Mononuclear cell (primary cell): ENCODE results near the gene KIAA1328. TPM values are rescaled to one million over a fixed set of nuclear protein-coding genes. Genes with fewer than 3 reads are reported as not detected.

ENCODE experiments used
- H3K27me3 ChIP-seq: 2 replicates; pipeline ENCODE4 v1.6.0; 2011; ENCODE audit warnings: low read length, control low read depth; ENCODE audit not compliant: insufficient read depth
- H3K4me1 ChIP-seq: 2 replicates; pipeline ENCODE4 v1.5.1; 2011; ENCODE audit warnings: mild to moderate bottlenecking, low read length, control low read depth; ENCODE audit not compliant: insufficient read depth
- H3K4me3 ChIP-seq: 2 replicates; pipeline ENCODE4 v1.5.1; 2011; ENCODE audit warnings: mild to moderate bottlenecking, low read length, moderate library complexity
- H3K9me3 ChIP-seq: 2 replicates; pipeline ENCODE4 v1.5.1; 2011; ENCODE audit warnings: low read depth, mild to moderate bottlenecking, control low read depth, low read length
- total RNA-seq: library from RNA; depleted of rRNA; stranded (reverse); fragments of >200 nt; gene quantifications from one replicate; pipeline ENCODE4 v1.2.3, GENCODE V29; 2012

Gene KIAA1328
- total RNA-seq, 1 donor, result 11.8 TPM

GRCh38 chr18:37254973-37255372 lies 426.0 kb downstream of the KIAA1328 start:
- Histone ChIP-seq H3K9me3 (no peaks in the 10 kb centered on the region), H3K4me3 (no peak overlapping the region), H3K27me3 (peaks cover 11% of the 10 kb centered on the region), H3K4me1 (no peaks in the 10 kb centered on the region)

- Histone ChIP-seq H3K4me1 (no peaks in the 10 kb centered on the region), H3K9me3 (no peaks in the 10 kb centered on the region), H3K4me3 (no peak overlapping the region), H3K27me3 (peaks cover 6% of the 10 kb centered on the region)
These were observed 429.2 kb downstream of the KIAA1328 start for GRCh38 chr18:37258131-37258530.

- Histone ChIP-seq H3K4me1 (no peaks in the 10 kb centered on the region), H3K27me3 (peaks cover 6% of the 10 kb centered on the region), H3K9me3 (no peaks in the 10 kb centered on the region), H3K4me3 (no peak overlapping the region)
These were observed 429.9 kb downstream of the KIAA1328 start for GRCh38 chr18:37258819-37259218.

GRCh38 chr18:37259711-37260110 lies 430.8 kb downstream of the KIAA1328 start:
- no peaks in the 10 kb centered on the region for H3K4me1 ChIP-seq

DNA sequence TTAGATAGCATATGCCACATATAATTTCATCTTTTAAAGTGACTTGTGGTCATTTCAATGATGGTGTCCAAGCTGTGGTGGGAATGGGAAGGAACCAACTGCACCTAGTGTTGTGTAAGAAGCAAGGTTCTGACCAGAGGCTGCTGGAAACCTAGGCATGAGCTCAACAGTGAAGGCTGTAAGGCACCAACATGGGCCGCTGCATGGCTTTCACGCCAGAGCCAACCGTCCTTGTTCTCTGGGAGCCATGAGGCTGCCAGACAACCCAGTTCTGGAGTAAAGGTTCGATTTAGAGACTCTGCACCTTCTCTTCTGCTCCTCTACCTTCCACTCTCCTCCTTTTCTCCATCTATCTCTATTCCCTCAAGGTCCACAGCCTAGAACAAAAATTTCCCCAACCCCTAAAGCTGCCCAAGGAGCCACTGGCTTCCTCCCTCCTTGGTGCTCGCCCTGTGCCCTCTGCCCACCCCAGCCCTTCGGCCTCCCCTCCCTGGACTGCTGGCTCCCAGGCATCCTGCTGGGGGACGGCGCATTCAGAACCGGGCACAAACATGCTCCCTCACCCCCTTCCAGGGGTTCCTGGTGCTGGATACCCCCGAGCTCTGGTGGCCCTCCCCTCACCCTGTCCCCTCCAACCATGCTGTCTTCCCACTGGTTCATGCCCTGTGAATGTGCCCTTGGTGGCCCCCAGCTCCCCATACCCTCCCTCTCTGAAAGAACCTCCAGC lies 431.6 kb downstream of the KIAA1328 start:
- Histone ChIP-seq H3K4me3 (no peak overlapping the region), H3K4me1 (no peaks in the 10 kb centered on the region), H3K9me3 (no peaks in the 10 kb centered on the region), H3K27me3 (no peaks in the 10 kb centered on the region)

More at GRCh38 chr18:37259711-37260110, 430.8 kb downstream of the KIAA1328 start:
- Histone ChIP-seq H3K9me3 (no peaks in the 10 kb centered on the region), H3K4me3 (no peak overlapping the region), H3K27me3 (peaks cover 3% of the 10 kb centered on the region)

GRCh38 chr18:37261246-37261840 lies 432.4 kb downstream of the KIAA1328 start:
- H3K9me3 ChIP-seq, result no peaks in the 10 kb centered on the region
- no peaks in the 10 kb centered on the region for H3K4me1 ChIP-seq
- no peaks in the 10 kb centered on the region for H3K27me3 ChIP-seq
- H3K4me3 ChIP-seq, result no peak overlapping the region

DNA sequence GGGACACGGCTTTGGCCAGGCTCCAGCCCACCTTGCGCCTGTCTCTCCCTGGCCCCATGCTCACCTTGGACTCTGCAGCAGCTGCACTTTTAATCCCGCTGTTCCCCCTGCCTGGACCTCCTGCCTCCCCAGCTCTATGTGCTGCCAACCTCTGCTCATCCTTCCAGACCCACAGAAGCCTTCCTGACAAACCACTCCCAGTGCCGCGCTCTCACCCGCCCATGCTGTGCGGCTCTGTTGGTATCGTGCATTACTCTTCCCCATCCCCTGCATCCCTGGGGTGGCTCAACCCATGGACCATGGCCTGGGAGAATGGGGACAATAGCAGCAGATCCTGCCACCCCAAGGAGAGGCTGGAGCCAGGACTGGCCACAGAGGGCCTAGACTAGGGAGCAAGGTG lies 433.1 kb downstream of the KIAA1328 start:
- Histone ChIP-seq H3K4me1 (no peaks in the 10 kb centered on the region), H3K4me3 (no peak overlapping the region), H3K27me3 (no peaks in the 10 kb centered on the region), H3K9me3 (no peaks in the 10 kb centered on the region)

GRCh38 chr18:37264956-37265355 lies 436.0 kb downstream of the KIAA1328 start:
- Histone ChIP-seq H3K4me1 (no peaks in the 10 kb centered on the region), H3K9me3 (no peaks in the 10 kb centered on the region), H3K4me3 (no peak overlapping the region), H3K27me3 (no peaks in the 10 kb centered on the region)

GRCh38 chr18:37265382-37265781 lies 436.5 kb downstream of the KIAA1328 start:
- Histone ChIP-seq H3K27me3 (no peaks in the 10 kb centered on the region), H3K4me3 (no peak overlapping the region), H3K4me1 (no peaks in the 10 kb centered on the region), H3K9me3 (no peaks in the 10 kb centered on the region)

DNA sequence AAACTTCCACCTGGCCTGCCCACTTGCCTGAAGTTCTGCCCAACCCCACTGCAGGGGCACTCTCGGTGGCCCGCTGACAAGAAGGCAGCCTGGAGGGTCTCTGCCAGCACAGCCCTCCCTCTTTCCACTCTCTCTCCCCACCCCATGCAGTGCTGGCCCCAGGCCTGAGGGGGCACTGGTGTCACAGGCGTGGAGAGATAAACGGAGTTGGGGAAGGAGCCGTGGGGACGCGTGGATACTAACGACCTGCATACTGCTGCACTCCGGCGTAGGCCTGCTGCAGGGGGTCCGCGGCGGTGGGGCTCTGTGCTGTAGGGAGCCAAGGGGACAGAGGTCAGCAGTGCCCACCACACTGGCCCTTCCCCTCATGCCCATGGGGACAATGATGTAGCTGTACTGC lies 437.4 kb downstream of the KIAA1328 start:
- Histone ChIP-seq H3K4me1 (no peaks in the 10 kb centered on the region), H3K4me3 (no peak overlapping the region), H3K27me3 (no peaks in the 10 kb centered on the region), H3K9me3 (no peaks in the 10 kb centered on the region)

GRCh38 chr18:37270038-37270665 lies 441.2 kb downstream of the KIAA1328 start:
- H3K9me3 ChIP-seq, result no peaks in the 10 kb centered on the region
- no peaks in the 10 kb centered on the region for H3K27me3 ChIP-seq
- no peaks in the 10 kb centered on the region for H3K4me1 ChIP-seq
- H3K4me3 ChIP-seq, result no peak overlapping the region

DNA sequence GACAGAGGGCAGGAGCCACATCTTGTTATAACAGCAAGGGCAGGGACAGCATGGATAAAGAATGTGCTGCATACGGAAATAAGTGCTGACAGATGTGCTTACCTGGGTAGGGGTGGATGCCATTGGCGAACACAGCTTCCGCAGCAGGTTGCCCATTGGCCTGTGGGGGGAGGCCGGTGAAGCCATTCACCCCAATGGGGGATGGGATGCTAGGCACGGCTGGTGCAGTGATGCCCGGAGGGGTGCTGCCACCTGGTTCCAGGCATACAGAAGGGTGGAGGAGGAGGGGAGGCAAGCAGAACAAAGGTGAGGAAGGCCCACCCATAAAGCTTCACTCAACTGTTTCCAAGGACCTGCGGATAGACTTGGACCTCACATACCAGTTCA lies 441.7 kb downstream of the KIAA1328 start:
- no peaks in the 10 kb centered on the region for H3K27me3 ChIP-seq
- no peak overlapping the region for H3K4me3 ChIP-seq
- no peaks in the 10 kb centered on the region for H3K4me1 ChIP-seq
- H3K9me3 ChIP-seq, result no peaks in the 10 kb centered on the region

DNA sequence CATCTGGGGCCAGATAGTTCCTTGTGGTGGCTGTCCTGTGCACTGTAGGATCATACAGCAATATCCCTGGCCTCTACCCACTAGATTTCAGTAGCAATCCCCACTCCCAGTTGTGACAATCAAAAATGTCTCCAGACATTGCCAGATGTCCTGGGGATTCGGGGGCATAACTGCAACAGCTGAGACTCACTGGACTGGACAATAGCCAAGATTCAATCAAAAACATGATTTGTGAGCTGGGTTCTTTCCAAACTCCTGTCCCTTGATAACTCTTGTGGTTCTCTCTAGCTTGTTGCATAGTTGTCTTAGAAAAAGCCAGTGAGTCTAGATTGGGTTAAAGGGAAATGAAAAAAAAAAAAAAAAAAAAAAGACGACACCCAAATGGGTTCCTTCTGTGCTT lies 443.3 kb downstream of the KIAA1328 start:
- no peaks in the 10 kb centered on the region for H3K4me1 ChIP-seq
- H3K9me3 ChIP-seq, result no peaks in the 10 kb centered on the region
- no peak overlapping the region for H3K4me3 ChIP-seq
- H3K27me3 ChIP-seq, result no peaks in the 10 kb centered on the region

DNA sequence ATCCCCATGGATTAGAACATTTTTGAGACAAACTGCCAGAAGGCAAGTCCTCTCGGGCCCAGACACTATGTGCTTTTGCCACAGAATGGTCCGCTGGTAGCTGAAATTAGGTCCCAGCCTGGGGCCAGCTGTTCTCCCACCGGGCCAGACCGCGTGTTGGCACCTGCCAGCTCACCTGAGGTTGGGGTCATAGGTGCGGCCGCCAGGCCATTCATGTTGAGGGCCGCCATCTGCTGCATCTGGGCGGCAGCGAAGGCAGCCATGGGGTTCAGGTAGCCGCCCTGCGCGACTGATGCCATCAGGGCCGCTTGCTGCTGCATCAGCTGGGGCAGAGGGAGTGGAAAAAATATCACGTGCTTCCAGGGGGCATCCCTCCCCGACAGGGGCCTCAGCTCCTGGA lies 443.9 kb downstream of the KIAA1328 start:
- no peak overlapping the region for H3K4me3 ChIP-seq
- no peaks in the 10 kb centered on the region for H3K9me3 ChIP-seq

DNA sequence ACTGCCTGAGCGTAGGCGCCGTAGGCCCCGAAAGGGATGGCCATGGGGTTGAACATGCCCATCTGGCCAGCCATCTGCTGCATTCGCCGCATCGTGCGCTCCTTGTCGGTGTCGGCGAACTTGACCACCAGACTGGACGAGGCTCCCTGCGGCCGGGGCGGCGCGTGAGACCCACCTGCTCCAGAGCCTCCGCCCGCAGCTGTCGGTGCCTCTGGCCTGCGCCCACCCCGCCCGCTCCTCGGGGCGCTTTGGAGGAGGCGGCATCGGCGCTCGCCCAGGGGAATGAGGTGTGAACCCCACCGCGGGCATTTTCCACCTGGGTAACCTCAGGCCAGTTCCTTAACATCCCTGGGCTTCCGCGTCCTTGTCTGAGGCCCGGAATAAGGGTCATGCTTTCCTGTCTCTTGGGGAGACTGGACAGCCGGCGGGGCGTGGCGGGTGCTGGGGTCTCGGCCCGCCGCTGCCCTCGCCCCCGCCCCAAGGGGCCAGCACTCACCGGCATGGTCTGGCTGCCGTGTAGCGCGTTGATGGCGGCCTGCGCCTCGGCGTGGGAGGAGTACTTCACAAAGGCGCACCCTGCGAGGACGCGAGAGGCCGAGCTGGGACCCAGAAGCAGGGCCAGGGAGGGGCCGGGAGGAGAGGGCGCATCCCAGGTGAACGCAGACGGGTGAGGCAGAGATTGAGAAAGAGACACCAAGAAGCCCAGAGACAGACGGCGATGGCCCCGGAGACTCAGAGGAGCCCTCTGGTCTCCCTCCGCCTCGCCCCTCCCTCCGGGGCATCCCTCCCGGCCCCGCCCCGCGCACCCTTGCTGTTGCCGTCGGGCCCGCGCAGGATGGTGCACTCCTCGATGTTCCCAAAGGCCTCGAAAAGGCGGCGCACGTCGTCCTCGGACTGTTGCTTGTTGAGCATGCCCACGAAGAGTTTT lies 445.6 kb downstream of the KIAA1328 start:
- Histone ChIP-seq H3K27me3 (no peaks in the 10 kb centered on the region), H3K4me3 (no peak overlapping the region), H3K9me3 (no peaks in the 10 kb centered on the region), H3K4me1 (no peaks in the 10 kb centered on the region)

More for the DNA sequence above, 443.9 kb downstream of the KIAA1328 start:
- H3K4me1 ChIP-seq, result no peaks in the 10 kb centered on the region
- no peaks in the 10 kb centered on the region for H3K27me3 ChIP-seq
